Subcutaneous adipose tissue (tissue), 4 donors: ENCODE measurements around the gene TJAP1. TPM values are rescaled to one million over a fixed set of nuclear protein-coding genes. Genes with fewer than 3 reads are reported as not detected.

ENCODE experiments used
- CTCF ChIP-seq: fragments of 450-650 bp; IDR thresholded peaks from one replicate; pipeline ENCODE4 v1.5.1; 2016; ENCODE audit warnings: low read depth, mild to moderate bottlenecking, control low read depth, antibody characterized with exemption, moderate library complexity
- total RNA-seq, 4 donors: library from RNA; depleted of rRNA; stranded (reverse); fragments of >200 nt; gene quantifications; one replicate each; pipeline ENCODE4 v1.1.0, GENCODE V29; 2016

TJAP1 gene, protein sequence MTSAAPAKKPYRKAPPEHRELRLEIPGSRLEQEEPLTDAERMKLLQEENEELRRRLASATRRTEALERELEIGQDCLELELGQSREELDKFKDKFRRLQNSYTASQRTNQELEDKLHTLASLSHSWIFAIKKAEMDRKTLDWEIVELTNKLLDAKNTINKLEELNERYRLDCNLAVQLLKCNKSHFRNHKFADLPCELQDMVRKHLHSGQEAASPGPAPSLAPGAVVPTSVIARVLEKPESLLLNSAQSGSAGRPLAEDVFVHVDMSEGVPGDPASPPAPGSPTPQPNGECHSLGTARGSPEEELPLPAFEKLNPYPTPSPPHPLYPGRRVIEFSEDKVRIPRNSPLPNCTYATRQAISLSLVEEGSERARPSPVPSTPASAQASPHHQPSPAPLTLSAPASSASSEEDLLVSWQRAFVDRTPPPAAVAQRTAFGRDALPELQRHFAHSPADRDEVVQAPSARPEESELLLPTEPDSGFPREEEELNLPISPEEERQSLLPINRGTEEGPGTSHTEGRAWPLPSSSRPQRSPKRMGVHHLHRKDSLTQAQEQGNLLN
- 10 to 100 TPM; 13.4 to 29.6 (median 16.3) TPM for total RNA-seq

- TF ChIP-seq CTCF = no peak
Observed at GRCh38 chr6:43477235-43478007, at the start of gene TJAP1. TJAP1 (plus strand) TSS chr6:43477570; CDS start chr6:43499002, 21,432 bp downstream.

- no peak for TF ChIP-seq CTCF
Observed at GRCh38 chr6:43428112-43428570, 49.2 kb upstream of the TJAP1 start.

DNA sequence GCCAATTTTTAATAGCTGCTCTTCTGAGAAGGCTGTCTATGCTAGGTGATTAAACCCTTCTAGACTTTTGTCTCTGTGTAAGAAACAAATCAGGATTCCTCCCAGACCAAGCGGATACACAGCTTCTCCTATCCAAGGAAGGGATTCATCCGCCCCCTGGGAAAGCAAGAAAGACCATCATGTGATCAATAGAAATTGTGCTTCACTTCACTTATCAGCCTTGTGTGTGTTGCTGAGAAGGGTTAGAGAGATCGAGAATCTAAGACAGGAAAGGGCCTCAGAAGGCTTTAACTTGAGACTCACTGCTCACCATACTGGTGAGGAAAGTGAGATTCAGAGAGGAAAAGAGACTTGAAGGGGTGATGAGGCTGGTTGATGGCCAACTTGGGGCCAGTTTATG, 48.5 kb upstream of the TJAP1 start:
- TF ChIP-seq CTCF = no peak

DNA sequence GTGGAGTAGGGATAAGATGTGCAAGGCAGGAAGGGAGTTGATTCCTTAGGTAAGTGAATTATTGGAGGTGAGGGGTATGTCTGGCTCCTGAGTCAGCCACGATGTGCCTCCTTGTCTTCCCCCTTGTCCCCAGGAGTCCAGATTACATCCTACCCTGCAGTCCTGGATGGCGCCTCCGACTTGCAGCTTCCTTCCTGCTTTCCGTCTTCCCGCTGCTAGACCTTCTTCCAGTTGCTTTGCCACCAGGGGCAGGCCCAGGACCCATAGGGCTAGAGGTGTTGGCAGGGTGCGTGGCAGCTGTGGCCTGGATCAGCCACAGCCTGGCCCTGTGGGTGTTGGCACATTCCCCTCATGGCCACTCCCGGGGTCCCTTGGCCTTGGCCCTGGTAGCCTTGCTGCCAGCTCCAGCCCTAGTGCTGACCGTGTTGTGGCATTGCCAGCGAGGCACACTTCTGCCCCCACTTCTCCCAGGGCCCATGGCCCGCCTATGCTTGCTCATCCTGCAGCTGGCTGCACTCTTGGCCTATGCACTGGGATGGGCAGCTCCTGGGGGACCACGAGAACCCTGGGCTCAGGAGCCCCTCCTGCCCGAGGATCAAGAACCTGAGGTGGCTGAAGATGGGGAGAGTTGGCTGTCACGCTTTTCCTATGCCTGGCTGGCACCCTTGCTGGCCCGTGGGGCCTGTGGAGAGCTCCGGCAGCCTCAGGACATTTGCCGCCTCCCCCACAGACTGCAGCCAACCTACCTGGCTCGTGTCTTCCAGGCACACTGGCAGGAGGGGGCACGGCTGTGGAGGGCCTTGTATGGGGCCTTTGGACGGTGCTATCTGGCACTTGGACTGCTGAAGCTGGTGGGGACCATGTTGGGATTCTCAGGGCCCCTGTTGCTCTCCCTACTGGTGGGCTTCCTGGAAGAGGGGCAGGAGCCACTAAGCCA, 45.1 kb upstream of the TJAP1 start:
- TF ChIP-seq CTCF = no peak

DNA sequence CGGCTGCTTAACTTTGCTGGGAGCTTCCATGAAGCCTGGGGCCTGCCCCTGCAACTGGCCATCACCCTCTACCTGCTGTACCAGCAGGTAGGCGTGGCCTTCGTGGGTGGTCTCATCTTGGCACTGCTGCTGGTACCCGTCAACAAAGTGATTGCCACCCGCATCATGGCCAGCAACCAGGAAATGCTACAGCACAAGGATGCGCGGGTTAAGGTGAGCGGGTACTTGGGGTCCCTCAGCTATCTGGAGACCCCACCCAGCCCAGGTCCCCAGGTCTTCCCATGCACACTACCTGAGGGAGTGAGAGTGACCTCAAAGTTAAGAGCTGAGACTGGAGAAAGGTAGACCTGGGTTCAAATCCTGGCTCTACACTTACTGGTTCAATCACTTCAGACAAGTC, 44.2 kb upstream of the TJAP1 start:
- no peak for TF ChIP-seq CTCF

- TF ChIP-seq CTCF = no peak
Observed at GRCh38 chr6:43434001-43434840, 43.1 kb upstream of the TJAP1 start.
